Breast epithelium (tissue), 4 donors: ENCODE measurements around the gene FYB1. TPM values are rescaled to one million over a fixed set of nuclear protein-coding genes. Genes with fewer than 3 reads are reported as not detected.

Experiments used
- DNase-seq, 2 donors: peaks; one replicate each; pipeline ENCODE4 v3.0.0-alpha.2; 2019; ENCODE audit warnings: low spot score in 2 of 2
- H3K27ac ChIP-seq, 2 donors: fragments of 200-600 bp; sonication (generic) in 1 of 2; one replicate each; pipeline ENCODE4 v1.5.1; 2016 to 2019; ENCODE audit warnings: mild to moderate bottlenecking in 1 of 2
- H3K27me3 ChIP-seq, 2 donors: fragments of 200-600 bp; sonication (generic) in 1 of 2; one replicate each; pipeline versions ENCODE4 v1.5.1 to v1.6.0; 2017 to 2019; ENCODE audit warnings: control low read depth in 1 of 2, mild to moderate bottlenecking in 1 of 2
- H3K36me3 ChIP-seq: fragments of 200-600 bp; one replicate; pipeline ENCODE4 v1.5.1; 2019
- H3K4me1 ChIP-seq, 2 donors: fragments of 200-600 bp; sonication (generic); one replicate each; pipeline ENCODE4 v1.5.1; 2016 to 2019; ENCODE audit warnings: control low read depth in 1 of 2
- H3K4me3 ChIP-seq, 3 donors: fragments of 200-600 bp; sonication (generic); 1 replicate in 2 of 3; 2 replicates in 1 of 3; pipeline ENCODE4 v1.5.1; 2016 to 2019; ENCODE audit warnings: mild to moderate bottlenecking in 3 of 3, moderate library complexity in 2 of 3
- H3K9me3 ChIP-seq, 2 donors: fragments of 200-600 bp; sonication (generic) in 1 of 2; one replicate each; pipeline ENCODE4 v1.5.1; 2016 to 2019; ENCODE audit warnings: control low read depth in 1 of 2
- CTCF ChIP-seq, 3 donors: fragments of 450-650 bp; IDR thresholded peaks; one replicate each; pipeline ENCODE4 v1.5.1; 2016 to 2017; ENCODE audit warnings: antibody characterized with exemption in 3 of 3, mild to moderate bottlenecking in 3 of 3, moderate library complexity in 3 of 3
- POLR2A ChIP-seq: fragments of 450-650 bp; IDR thresholded peaks from one replicate; pipeline ENCODE4 v1.6.1; 2016; ENCODE audit warnings: antibody characterized with exemption, mild to moderate bottlenecking, moderate library complexity
- POLR2AphosphoS5 ChIP-seq, 3 donors: sonication (generic); formaldehyde crosslinking; IDR thresholded peaks; one replicate each; pipeline ENCODE4 v1.6.1; 2017; ENCODE audit warnings: antibody characterized with exemption in 3 of 3
- intact Hi-C: fragments of 100-400 bp; cut with DNase I; formaldehyde crosslinking; loops from one replicate; pipeline ENCODE4 v1.15.1; 2023; ENCODE audit warnings: low total_unique reads
- total RNA-seq, 3 donors: library from RNA; depleted of rRNA; stranded (reverse); fragments of >200 nt; gene quantifications; one replicate each; pipeline ENCODE4 v1.1.0, GENCODE V29; 2016

Gene FYB1
- total RNA-seq, 3 donors from 2014 or later, result 10.2 to 17.9 (median 11.4) TPM

GRCh38 chr5:39130716-39131115 is 88.6 kb downstream of the FYB1 start:
- DNase-seq, result no peak
- intact Hi-C loops, result no loop called here
- Histone ChIP-seq H3K27me3 (no peaks in the 10 kb centered on the region), H3K9me3 (no peaks in the 10 kb centered on the region), H3K4me1 (no peaks in the 10 kb centered on the region), H3K4me3 (no peak overlapping the region), H3K27ac (no peak overlapping the region), H3K36me3 (no peaks in the 10 kb centered on the region)
- TF ChIP-seq POLR2A (no peak), POLR2AphosphoS5 (IDR thresholded peaks at IDR 0.05) (no peak), CTCF (IDR thresholded peaks at IDR 0.05) (no peak)

- TF ChIP-seq CTCF (IDR thresholded peaks at IDR 0.05) (no peak), POLR2A (no peak), POLR2AphosphoS5 (IDR thresholded peaks at IDR 0.05) (no peak)
- Histone ChIP-seq H3K4me3 (no peak overlapping the region), H3K27me3 (no peaks in the 10 kb centered on the region), H3K4me1 (no peaks in the 10 kb centered on the region), H3K9me3 (no peaks in the 10 kb centered on the region), H3K27ac (no peak overlapping the region), H3K36me3 (no peaks in the 10 kb centered on the region)
- DNase-seq, result no peak
- intact Hi-C loops, result no loop called here
Observed at GRCh38 chr5:39121922-39122321, 97.4 kb downstream of the FYB1 start.

- TF ChIP-seq CTCF (IDR thresholded peaks at IDR 0.05) (no peak), POLR2AphosphoS5 (IDR thresholded peaks at IDR 0.05) (no peak), POLR2A (no peak)
- Histone ChIP-seq H3K9me3 (no peaks in the 10 kb centered on the region), H3K4me3 (no peak overlapping the region), H3K4me1 (no peaks in the 10 kb centered on the region), H3K27me3 (no peaks in the 10 kb centered on the region), H3K36me3 (no peaks in the 10 kb centered on the region), H3K27ac (no peak overlapping the region)
- intact Hi-C loops, result no loop called here
- no peak for DNase-seq
Observed at GRCh38 chr5:39121315-39121714, 98.0 kb downstream of the FYB1 start.

GRCh38 chr5:39120052-39120420 is 99.3 kb downstream of the FYB1 start:
- Histone ChIP-seq H3K9me3 (no peaks in the 10 kb centered on the region), H3K27me3 (no peaks in the 10 kb centered on the region), H3K4me3 (no peak overlapping the region), H3K4me1 (no peaks in the 10 kb centered on the region), H3K27ac (no peak overlapping the region), H3K36me3 (no peaks in the 10 kb centered on the region)
- DNase-seq, result no peak
- TF ChIP-seq POLR2AphosphoS5 (IDR thresholded peaks at IDR 0.05), result no peak
- TF ChIP-seq POLR2A, result no peak
- TF ChIP-seq CTCF (IDR thresholded peaks at IDR 0.05), result no peak
- intact Hi-C loops, result no loop called here

- H3K27me3 ChIP-seq, result no peaks in the 10 kb centered on the region
- DNase-seq, result no peak
- no peaks in the 10 kb centered on the region for H3K4me1 ChIP-seq
- TF ChIP-seq POLR2AphosphoS5 (IDR thresholded peaks at IDR 0.05) (no peak), CTCF (IDR thresholded peaks at IDR 0.05) (no peak), POLR2A (no peak)
- H3K4me3 ChIP-seq, result no peak overlapping the region
- intact Hi-C loops, result no loop called here
- H3K36me3 ChIP-seq, result no peaks in the 10 kb centered on the region
- H3K27ac ChIP-seq, result no peak overlapping the region
- no peaks in the 10 kb centered on the region for H3K9me3 ChIP-seq
Observed at GRCh38 chr5:39119404-39120051, 99.8 kb downstream of the FYB1 start.
